Naive B cell (primary cell): ENCODE data around the gene PIF1. TPM values are rescaled to one million over a fixed set of nuclear protein-coding genes. Genes with fewer than 3 reads are reported as not detected.
A peak's percentile ranks its signal among the peaks of the same experiment; 100 is the strongest.
"Not testable (repeated sequence)": the region's sequence is repeated elsewhere in the genome, so short reads cannot be mapped to it uniquely, and the experiment has no call there.

Experiments
- ATAC-seq, 2 donors: fragments of 150-1000 bp; cut with Tn5 transposase; 2 replicates each; pipeline ENCODE4 v1.10.0; 2021; ENCODE audit warnings: low read depth in 2 of 2, mild to moderate bottlenecking in 2 of 2, moderate library complexity in 2 of 2
- DNase-seq: peaks from one replicate; pipeline ENCODE4 v3.0.0; 2022
- H3K27ac Mint-ChIP-seq, 6 donors: one replicate each; pipeline ENCODE4 v1.8.0; 2020 to 2022; ENCODE audit warnings: mild to moderate bottlenecking in 6 of 6, mixed read lengths in 6 of 6, moderate library complexity in 5 of 6, inconsistent platforms in 2 of 6
- H3K27me3 Mint-ChIP-seq, 3 donors: one replicate each; pipeline ENCODE4 v1.8.0; 2021 to 2022; ENCODE audit warnings: mixed read lengths in 3 of 3, mild to moderate bottlenecking in 1 of 3
- H3K36me3 Mint-ChIP-seq, 2 donors: one replicate each; pipeline ENCODE4 v1.8.0; 2020 to 2022; ENCODE audit warnings: mixed read lengths in 2 of 2, inconsistent platforms in 1 of 2, mild to moderate bottlenecking in 1 of 2
- H3K4me1 Mint-ChIP-seq, 3 donors: one replicate each; pipeline ENCODE4 v1.8.0; 2020 to 2022; ENCODE audit warnings: mixed read lengths in 3 of 3, inconsistent platforms in 1 of 3, mild to moderate bottlenecking in 1 of 3, moderate library complexity in 1 of 3
- H3K4me3 Mint-ChIP-seq, 8 donors: one replicate each; pipeline ENCODE4 v1.8.0; 2020 to 2022; ENCODE audit warnings: mild to moderate bottlenecking in 8 of 8, mixed read lengths in 8 of 8, moderate library complexity in 8 of 8, inconsistent platforms in 2 of 8
- H3K9me3 Mint-ChIP-seq, 7 donors: one replicate each; pipeline ENCODE4 v1.8.0; 2020 to 2022; ENCODE audit warnings: mixed read lengths in 7 of 7, mild to moderate bottlenecking in 5 of 7, inconsistent platforms in 2 of 7, moderate library complexity in 1 of 7
- polyA plus RNA-seq, 6 donors: library from polyadenylated mRNA; unstranded; fragments of 300-500 nt; fragmentation: Illumina TruSeq; gene quantifications; one replicate each; pipeline ENCODE4 v1.2.3, GENCODE V29; 2021; ENCODE audit warnings: low read depth in 6 of 6

PIF1 gene
- polyA plus RNA-seq, 6 donors from 2014 or later = 0.24 to 0.62 (median 0.45) TPM; not detected in 3

DNA sequence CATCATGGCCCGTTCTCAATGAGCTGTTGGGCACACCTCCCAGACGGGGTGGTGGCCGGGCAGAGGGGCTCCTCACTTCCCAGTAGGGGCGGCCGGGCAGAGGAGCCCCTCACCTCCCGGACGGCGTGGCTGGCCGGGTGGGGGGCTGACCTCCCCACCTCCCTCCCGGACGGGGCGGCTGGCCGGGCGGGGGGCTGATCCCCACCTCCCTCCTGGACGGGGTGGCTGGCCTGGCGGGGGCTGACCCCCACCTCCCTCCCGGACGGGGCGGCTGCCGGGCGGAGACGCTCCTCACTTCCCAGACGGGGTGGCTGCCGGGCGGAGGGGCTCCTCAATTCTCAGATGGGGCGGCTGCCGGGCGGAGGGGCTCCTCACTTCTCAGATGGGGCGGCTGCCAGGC lies 26.5 kb downstream of the PIF1 start:
- H3K4me3 Mint-ChIP-seq, H3K9me3 Mint-ChIP-seq, H3K27ac Mint-ChIP-seq, H3K36me3 Mint-ChIP-seq, H3K27me3 Mint-ChIP-seq, DNase-seq, ATAC-seq, H3K4me1 Mint-ChIP-seq: not testable (repeated sequence)

DNA sequence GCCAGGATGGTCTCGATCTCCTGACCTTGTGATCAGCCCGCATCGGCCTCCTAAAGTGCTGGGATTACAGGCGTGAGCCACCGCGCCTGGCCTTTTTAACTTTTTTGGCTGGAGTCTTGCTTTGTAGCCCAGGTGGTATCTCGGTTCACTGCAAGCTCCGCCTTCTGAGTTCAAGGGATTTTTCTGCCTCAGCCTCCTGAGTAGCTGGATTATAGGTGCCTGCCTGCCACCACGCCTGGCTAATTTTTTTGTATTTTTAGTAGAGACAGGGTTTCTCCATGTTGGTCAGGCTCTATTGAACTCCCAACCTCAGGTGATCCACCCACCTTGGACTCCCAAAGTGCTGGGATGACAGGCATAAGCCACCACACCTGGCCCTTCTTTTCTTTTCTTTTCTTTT lies 29.5 kb downstream of the PIF1 start:
- ATAC-seq, H3K36me3 Mint-ChIP-seq, H3K27me3 Mint-ChIP-seq, H3K4me1 Mint-ChIP-seq, H3K9me3 Mint-ChIP-seq, H3K27ac Mint-ChIP-seq, H3K4me3 Mint-ChIP-seq, DNase-seq: not testable (repeated sequence)

DNA sequence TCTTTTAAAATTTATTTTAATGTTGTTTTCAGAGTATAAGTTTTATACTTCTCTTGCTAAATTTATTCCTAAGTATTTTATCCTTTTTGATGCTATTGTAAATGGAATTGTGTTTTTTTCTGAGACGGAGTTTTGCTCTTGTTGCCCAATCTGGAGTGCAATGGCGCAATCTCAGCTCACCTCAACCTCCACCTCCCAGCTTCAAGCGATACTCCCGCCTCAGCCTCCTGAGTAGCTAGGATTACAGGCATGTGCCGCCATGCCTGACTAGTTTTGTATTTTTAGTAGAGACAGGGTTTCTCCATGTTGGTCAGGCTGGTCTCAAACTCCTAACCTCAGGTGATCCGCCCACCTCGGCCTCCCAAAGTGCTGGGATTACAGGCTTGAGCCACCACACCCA lies 30.1 kb downstream of the PIF1 start:
- H3K36me3 Mint-ChIP-seq, H3K27me3 Mint-ChIP-seq, H3K27ac Mint-ChIP-seq, DNase-seq, H3K4me1 Mint-ChIP-seq, H3K9me3 Mint-ChIP-seq, H3K4me3 Mint-ChIP-seq, ATAC-seq: not testable (repeated sequence)

DNA sequence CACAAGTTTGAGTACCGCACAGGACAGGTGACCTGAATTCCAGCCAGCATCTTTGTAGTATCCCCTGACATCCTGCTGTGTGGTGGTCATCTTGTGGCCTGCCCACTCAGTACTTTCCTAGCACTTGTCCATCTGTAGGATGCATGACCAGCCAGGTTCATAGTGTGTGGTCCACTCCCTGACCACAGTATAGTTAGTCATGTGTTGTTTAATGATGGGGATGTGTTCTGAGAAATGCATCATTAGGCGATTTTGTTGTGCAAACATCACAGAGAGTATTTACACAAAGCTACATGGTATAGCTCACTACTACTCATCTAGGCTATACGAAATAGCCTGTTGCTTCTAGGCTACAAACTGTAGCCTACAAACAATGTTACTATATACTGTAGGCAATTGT lies 33.2 kb downstream of the PIF1 start:
- no peak overlapping the region for H3K4me3 Mint-ChIP-seq
- H3K36me3 Mint-ChIP-seq = no peaks in the 10 kb centered on the region
- no peaks in the 10 kb centered on the region for H3K9me3 Mint-ChIP-seq
- no peaks in the 10 kb centered on the region for H3K27me3 Mint-ChIP-seq
- H3K4me1 Mint-ChIP-seq = no peaks in the 10 kb centered on the region
- DNase-seq (no peak), ATAC-seq (no peak)
- peak overlapping the region in 1 of 6 donors; percentile 44 for H3K27ac Mint-ChIP-seq

DNA sequence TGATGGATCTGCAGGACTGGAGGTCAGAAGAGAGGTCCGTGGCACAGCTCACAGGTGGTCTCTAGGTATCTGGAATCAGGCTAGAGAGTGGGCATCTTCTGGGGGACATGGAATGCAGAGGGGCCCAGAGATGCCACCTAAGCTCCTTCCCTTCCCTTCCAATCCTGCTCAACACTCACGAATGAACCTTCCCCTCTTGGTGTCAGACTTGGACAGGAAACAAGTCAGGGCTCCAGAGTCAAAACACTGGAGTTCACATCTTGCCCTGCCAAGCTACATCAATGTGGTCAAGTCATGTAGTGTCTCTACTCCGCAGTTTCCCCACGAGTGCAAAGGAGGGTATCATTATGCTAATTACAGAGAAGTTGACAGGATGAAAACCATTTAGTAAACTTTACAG lies 34.0 kb downstream of the PIF1 start:
- Mint-ChIP-seq H3K27me3 (no peaks in the 10 kb centered on the region), H3K36me3 (no peaks in the 10 kb centered on the region), H3K4me1 (no peaks in the 10 kb centered on the region), H3K4me3 (no peak overlapping the region), H3K27ac (no peak overlapping the region), H3K9me3 (no peaks in the 10 kb centered on the region)
- ATAC-seq (no peak), DNase-seq (no peak)

DNA sequence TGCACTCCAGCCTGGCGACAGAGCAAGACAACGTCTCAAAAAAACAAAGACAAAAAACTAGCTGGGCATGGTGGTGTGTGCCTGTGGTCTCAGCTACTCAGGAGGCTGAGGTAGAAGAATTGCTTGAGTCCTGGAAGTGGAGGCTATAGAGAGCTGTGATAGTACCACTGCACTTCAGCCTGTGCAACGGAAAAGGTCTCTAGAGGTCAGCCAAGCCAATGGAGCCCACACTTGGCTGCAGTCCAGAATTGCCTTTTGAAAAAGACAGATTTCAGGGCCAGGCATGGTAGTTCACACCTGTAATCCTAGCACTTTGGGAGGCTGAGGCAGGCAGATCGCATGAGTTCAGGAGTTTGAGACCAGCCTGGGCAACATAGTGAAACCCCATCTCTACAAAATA lies 41.7 kb downstream of the PIF1 start:
- H3K27ac Mint-ChIP-seq = peak overlapping the region in 1 of 6 donors; percentile 15
- H3K4me1 Mint-ChIP-seq = peaks cover 0 to 18% (median 16%) of the 10 kb centered on the region in 3 donors
- H3K9me3 Mint-ChIP-seq = no peaks in the 10 kb centered on the region
- no peak overlapping the region for H3K4me3 Mint-ChIP-seq
- DNase-seq (no peak), ATAC-seq (no peak)
- peaks cover 6 to 15% (median 10%) of the 10 kb centered on the region in 3 donors for H3K27me3 Mint-ChIP-seq
- no peaks in the 10 kb centered on the region for H3K36me3 Mint-ChIP-seq

DNA sequence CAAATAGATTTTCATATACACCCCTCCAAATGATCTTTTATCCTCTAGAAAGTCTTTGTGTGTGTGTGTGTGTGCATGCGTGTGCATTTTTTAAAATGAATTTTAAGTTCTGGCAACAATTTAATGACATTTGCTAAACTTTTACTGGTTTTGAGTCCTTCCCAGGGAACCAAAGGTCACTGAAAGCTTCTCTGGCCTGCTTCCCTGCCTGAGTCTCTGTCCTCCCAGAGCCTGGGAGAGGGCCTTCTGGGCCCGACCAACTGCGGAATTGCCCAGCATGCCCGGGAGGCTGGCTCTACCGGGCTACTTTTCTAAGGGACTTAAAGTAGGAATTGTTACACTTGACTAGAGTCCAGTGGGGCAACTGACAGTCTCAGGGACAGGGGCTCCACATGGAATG lies 42.7 kb downstream of the PIF1 start:
- Mint-ChIP-seq H3K9me3 (no peaks in the 10 kb centered on the region), H3K4me1 (peaks cover 0 to 18% (median 16%) of the 10 kb centered on the region in 3 donors), H3K4me3 (no peak overlapping the region), H3K36me3 (no peaks in the 10 kb centered on the region), H3K27me3 (peaks cover 7 to 15% (median 11%) of the 10 kb centered on the region in 3 donors), H3K27ac (peak overlapping the region in 2 of 6 donors; percentile 25 to 76)
- DNase-seq (no peak), ATAC-seq (no peak)

DNA sequence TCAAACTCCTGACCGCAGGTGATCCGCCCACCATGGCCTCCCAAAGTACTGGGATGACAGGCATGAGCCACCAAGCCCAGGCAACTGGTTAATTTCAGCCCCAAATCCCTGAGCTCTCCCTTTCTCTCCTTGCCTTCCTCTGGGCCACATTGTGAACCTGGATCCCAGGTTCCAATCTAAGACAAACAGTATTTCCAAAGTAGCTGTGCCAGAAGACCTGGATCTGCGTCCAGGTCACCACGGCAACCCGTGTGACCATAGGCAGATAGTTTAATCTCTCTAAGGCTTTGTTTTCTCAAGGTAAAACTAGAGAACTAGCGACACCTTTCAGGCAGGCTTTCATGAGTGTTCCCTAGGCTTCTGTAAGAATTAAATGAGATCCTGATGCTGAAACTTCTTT lies 44.1 kb downstream of the PIF1 start:
- DNase-seq (no peak), ATAC-seq (no peak)
- Mint-ChIP-seq H3K9me3 (no peaks in the 10 kb centered on the region), H3K36me3 (no peaks in the 10 kb centered on the region), H3K4me1 (peaks cover 0 to 24% (median 16%) of the 10 kb centered on the region in 3 donors), H3K4me3 (no peak overlapping the region), H3K27ac (peak overlapping the region in 1 of 6 donors; percentile 63), H3K27me3 (peaks cover 18 to 29% (median 23%) of the 10 kb centered on the region in 3 donors)

DNA sequence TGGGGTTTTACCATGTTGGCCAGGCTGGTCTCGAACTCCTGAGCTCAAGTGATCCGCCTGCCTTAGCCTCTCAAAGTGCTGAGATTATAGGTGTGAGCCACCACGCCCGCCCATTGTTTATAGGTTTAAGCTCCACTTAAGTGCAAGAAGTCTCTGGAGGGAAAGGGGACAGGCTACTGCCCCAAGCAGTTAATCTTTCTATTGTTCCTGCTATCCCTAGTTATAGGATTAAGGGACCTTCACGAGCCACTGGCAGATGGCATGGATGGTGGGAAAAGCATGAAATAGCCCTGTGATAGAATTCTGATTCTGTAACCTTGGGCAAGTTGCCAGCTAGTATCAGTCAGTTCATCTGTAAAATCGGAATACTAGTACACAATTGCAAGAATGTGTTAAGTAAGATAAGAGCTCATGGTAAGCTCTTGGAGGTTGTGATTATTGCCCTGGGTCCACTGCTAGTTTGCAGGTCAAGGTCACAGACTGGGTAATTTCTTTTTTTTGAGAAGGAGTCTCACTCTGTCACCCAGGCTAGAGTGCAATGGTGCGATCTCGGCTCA lies 44.8 kb downstream of the PIF1 start:
- H3K9me3 Mint-ChIP-seq = no peaks in the 10 kb centered on the region
- peak overlapping the region in 1 of 8 donors; percentile 6 for H3K4me3 Mint-ChIP-seq
- H3K36me3 Mint-ChIP-seq = no peaks in the 10 kb centered on the region
- no peak overlapping the region for H3K27ac Mint-ChIP-seq
- peaks cover 18 to 35% (median 28%) of the 10 kb centered on the region in 3 donors for H3K27me3 Mint-ChIP-seq
- no peak for ATAC-seq
- no peak for DNase-seq
- H3K4me1 Mint-ChIP-seq = peaks cover 3 to 24% (median 16%) of the 10 kb centered on the region in 3 donors

DNA sequence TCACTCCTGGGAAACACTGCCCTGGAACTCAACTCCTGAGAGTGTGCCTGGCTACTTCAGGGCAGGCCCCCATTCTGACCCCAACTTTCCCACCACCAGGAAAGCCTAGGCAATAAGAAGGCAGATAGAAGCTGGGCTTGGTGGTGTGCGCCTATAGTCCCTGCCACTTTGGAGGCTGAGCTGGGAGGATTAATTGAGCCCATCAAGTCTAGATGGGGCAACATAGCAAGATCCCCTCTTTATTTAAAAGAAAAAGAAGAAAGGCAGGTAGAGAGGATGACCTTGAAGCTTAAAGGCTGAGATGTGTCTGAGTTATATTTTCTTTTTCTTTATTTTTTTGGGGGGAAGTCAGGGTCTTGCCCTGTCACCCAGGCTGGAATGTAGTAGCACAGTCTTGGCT lies 45.8 kb downstream of the PIF1 start:
- H3K27me3 Mint-ChIP-seq = peaks cover 18 to 35% (median 32%) of the 10 kb centered on the region in 3 donors
- no peak for ATAC-seq
- H3K9me3 Mint-ChIP-seq = no peaks in the 10 kb centered on the region
- no peak overlapping the region for H3K4me3 Mint-ChIP-seq
- no peak for DNase-seq
- H3K27ac Mint-ChIP-seq = peak overlapping the region in 1 of 6 donors; percentile 61
- H3K36me3 Mint-ChIP-seq = no peaks in the 10 kb centered on the region
- H3K4me1 Mint-ChIP-seq = peaks cover 3 to 15% (median 9%) of the 10 kb centered on the region in 3 donors

DNA sequence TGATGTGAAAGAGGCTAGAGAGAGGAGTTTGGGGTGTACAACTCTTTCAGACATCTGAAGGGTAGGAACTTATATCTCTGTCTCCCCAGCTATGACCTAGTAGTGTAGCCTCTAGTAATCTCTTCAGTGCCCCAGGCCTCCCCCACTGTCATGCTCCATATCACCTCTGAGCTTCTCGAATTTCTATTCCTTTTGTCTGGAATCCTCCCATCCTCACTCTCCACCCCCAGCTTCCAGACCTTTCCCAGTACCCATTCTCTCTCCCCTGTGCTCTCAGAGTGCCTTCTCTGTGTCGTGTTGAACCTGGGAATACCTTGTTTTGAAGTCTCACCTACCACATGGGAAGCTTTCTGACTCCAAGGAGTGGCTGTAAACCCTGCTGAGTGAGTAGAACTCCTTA lies 46.4 kb downstream of the PIF1 start:
- Mint-ChIP-seq H3K27ac (peak overlapping the region in 2 of 6 donors; percentile 3 to 61), H3K4me1 (peaks cover 6 to 15% (median 14%) of the 10 kb centered on the region in 3 donors), H3K27me3 (peaks cover 23 to 41% (median 38%) of the 10 kb centered on the region in 3 donors), H3K36me3 (no peaks in the 10 kb centered on the region), H3K4me3 (peak overlapping the region in 1 of 8 donors; percentile 80), H3K9me3 (no peaks in the 10 kb centered on the region)
- DNase-seq = no peak
- ATAC-seq = no peak

DNA sequence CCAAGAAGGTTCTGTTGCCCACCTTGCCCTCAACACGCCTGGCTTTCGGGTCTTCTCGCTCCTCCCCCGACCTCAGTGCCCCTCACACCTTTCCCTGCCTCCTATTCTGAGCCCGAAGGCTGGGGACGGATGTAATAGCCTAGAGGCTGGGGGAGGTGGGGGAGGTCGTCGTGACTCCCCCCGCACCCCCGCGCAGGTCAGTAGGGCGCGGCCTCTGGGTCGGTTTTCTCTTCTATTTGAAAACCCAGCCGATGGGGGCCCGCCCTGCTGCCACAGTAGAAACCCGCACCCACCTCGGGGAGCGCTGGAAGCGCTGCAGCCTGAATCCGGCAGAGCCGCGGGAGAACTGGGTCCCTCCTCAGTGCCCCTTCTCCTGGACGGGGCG lies 49.1 kb downstream of the PIF1 start:
- no peaks in the 10 kb centered on the region for H3K36me3 Mint-ChIP-seq
- peak overlapping the region; percentile 71 to 90 (median 80) for H3K4me3 Mint-ChIP-seq
- H3K27ac Mint-ChIP-seq = no peak overlapping the region
- H3K27me3 Mint-ChIP-seq = peaks cover 38 to 49% (median 43%) of the 10 kb centered on the region in 3 donors
- DNase-seq (no peak), ATAC-seq (no peak)
- H3K9me3 Mint-ChIP-seq = no peaks in the 10 kb centered on the region
- H3K4me1 Mint-ChIP-seq = peaks cover 5 to 14% (median 6%) of the 10 kb centered on the region in 3 donors

DNA sequence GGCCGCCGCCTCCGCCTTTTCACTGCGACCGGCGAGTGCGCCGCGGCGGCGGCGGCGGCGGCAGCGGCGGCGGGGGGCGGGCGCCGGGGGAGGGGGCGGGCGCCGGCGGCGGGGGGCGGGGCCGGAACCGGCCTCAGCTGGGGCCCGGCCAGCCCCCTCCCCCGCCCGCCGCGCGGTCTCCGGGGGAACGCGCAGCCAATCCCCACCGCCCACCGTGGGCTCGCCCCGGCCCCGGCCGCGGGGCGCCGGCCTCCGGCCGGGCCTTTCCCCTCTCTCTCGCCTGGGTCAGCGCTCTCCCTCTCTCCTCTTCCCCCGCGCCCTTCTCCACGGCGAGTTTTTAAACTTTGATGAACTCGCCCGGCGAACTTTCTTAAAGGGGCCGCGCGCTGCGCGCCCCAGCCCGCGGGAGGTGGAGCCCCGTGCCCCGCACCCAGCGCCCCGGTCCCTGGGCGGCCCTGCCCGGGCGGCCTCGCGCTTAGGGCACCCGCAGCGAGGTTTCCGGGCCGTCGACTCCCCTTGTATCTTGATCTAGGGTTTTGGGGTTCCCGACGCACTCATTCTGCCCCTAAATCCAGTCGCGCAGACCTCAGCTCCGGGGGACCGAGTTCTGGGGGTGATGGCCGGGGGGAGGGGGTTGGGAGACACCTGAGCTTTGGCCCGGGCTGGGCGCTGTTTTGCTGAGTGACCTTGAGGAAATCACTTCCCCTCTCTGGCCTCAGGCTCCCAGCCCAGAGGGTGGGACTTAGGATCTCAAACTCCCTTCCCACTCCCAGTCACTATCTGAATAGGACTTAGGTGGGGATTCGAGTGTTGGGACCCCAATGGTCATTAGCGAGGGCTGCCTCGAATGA lies 49.7 kb downstream of the PIF1 start, which contains the start of gene RBPMS2:
Gene RBPMS2, minus strand, starts transcription at position 39 of the 851 bp plus-strand sequence. CDS start 270 bp downstream, outside the sequence.
- ATAC-seq (peak; percentile 45 to 47), DNase-seq (no peak)
- Mint-ChIP-seq H3K9me3 (no peaks in the 10 kb centered on the region), H3K27ac (peak within 1 kb of the TSS in 2 of 6 donors; percentile 68 to 92), H3K36me3 (no peaks in the 10 kb centered on the region), H3K4me3 (peak within 1 kb of the TSS; percentile 79 to 90 (median 86)), H3K4me1 (peaks cover 5 to 14% (median 6%) of the 10 kb centered on the region in 3 donors), H3K27me3 (peaks cover 38 to 45% (median 43%) of the 10 kb centered on the region in 3 donors)
